HG03103 (cell line): ENCODE data around the gene ITGBL1.
A peak's percentile ranks its signal among the peaks of the same experiment; 100 is the strongest.
"Not testable (repeated sequence)": the region's sequence is repeated elsewhere in the genome, so short reads cannot be mapped to it uniquely, and the experiment has no call there.

Experiments
- ATAC-seq: cut with Tn5 transposase; IDR thresholded peaks from one replicate; pipeline ENCODE4 v1.9.1; 2021; ENCODE audit warnings: low read depth; ENCODE audit not compliant: unreplicated experiment

Gene ITGBL1

DNA sequence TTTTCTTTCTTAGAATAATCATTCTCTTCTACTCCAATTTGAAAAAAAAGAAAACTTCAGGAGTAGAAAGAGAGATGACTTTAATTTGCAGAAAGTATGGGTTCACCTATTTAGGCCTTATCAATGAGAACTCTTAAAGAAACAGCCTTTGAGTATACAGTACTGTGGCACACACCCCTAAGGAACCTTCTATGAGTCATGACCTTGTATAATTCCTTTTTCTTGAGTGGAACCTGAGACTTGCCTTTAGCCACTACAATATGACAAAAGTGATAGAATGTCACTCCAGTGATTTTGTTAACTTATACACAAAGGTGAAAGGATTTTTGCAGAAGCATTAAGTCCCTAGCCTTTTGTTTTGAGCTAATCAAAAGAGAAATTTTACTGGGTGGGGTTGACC lies 58.7 kb downstream of the ITGBL1 start:
- ATAC-seq = no peak

DNA sequence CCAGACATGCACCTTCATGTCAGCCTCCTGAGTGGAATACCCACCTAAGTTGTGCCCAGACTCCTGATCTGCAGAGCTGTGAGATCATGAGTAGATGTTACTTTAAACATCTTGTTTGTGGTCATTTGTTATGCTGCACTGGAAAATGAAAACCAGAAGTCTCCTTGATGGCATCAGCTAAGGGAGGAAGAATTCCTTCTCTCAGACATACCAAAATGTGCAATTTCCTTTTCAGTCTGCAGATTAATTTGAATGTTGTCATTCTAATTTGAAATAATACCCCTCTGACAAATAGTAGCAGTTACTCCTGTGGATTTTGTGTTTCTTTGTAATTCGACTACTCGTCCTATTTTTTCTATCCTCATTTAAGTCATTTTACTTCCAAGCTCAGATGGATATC lies 59.3 kb downstream of the ITGBL1 start:
- no peak for ATAC-seq

- ATAC-seq = no peak
Measured at GRCh38 chr13:101512650-101513049, 60.2 kb downstream of the ITGBL1 start.

DNA sequence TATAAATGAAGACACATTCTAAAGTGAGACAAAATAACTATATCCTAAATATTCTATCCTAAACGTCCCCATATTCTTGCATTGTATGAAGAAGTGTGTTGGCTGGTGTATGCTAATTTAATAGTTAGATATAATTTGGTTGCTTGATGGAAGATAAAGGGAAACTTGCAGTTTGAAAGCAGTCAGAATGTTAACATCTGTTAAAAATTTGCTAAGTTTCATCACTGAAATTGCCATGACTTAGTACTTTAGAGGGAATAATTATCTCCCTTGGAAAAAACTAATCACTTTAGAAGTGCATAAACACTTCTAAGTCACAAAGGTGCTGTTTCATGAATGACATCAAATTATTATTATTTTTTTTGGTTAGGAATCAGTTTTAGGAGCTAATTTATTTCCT lies 61.6 kb downstream of the ITGBL1 start:
- no peak for ATAC-seq

DNA sequence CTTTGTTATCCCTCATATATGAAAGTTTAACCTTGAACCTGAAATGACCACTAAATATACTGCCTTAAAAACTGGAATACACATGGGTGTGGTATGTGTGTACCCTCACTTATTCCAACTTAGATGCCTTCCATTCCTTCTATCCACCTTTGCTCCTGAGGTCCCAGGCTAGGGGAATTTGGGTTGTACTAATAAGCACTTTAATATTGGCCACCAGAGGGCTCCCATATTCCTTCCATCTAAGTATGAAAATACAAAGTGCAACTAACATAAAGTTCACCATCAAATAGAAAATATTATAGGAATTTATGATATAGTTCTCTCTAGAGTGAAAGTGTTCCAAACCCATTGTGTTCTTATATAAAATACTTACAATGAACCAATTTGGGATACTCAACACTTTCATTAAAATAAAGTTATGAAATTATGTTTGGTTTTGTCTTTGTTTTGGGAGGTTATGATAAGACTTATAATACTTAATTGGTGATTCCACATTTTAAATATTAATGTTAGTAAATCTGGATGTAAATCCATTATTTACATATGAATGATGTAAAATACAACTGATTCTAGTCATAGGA lies 62.3 kb downstream of the ITGBL1 start:
- ATAC-seq = no peak

DNA sequence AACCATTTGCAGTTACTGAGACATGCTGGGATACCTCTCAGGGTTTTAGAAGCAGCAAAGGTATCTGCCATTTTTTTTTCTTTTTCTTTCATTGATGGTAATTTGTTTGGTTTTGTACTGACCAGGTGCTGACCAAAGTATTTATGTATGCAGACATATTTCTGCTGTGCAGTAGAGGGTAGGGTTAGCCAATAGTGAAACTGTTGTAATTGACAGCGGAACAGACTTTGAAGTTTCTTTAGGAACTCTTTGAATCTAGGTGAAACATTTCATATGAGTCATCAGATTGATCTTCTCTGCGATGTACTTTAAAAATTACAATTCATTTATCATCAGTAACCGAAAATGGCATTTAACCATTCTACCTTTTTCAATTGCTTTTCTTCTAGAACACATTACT lies 63.0 kb downstream of the ITGBL1 start:
- no peak for ATAC-seq

DNA sequence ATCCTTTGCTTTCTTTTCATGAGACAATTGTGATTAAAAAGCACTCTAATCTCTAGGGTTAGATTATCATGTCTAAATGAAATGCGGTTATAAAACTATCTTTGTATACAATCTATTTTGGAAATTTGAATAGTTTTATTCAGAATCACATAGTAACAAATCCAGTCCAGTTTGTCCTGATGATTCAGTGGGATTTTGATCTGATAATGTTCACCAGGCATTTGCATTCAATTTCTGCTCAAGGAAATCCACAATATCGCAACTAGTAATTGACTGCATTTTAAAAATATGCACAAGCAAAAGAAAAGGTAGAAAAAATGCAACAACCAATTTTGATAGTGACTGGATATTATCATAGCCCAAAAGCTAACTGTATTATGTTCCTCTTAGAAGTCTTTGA lies 63.8 kb downstream of the ITGBL1 start:
- ATAC-seq = no peak

DNA sequence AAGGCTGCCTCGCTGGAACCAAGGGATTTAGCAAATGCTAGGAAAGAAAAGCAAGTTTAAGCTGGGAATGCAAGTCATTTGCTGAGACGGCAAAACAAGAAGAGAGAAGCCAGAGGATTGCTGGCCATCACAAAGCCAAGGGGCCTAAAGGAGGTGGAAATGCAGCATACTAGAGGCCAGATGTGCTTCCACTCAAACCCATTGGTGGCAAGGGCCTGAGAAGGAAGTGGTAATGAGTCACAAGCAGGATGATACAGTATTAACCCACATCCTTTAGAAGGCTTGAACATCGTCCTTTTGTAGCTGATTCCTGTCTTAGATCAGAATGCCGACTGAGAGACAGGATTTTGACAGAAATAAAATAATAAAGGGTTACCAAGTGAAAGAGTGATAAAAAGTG lies 68.2 kb downstream of the ITGBL1 start:
- peak; percentile 71 for ATAC-seq

DNA sequence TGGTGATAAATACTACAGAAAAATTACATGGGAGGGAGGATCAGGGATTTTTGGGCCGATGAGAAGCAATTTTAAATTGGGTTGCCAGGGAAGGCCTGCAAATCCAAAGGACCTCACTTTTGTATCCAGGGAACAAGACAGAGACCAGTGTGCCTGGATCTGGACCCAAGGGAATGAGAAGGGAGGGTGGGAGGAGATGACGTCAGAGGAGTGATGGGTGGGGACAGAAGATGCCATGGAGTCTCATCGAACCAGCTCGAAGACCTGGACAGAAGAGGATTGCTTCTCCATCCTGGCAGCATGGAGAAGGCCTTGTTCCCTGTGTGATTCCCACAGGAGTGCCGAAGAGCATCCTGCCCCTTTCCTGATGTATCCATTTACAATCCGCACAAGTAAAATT lies 68.9 kb downstream of the ITGBL1 start:
- no peak for ATAC-seq

GRCh38 chr13:101522607-101523006 lies 70.1 kb downstream of the ITGBL1 start:
- no peak for ATAC-seq

GRCh38 chr13:101523154-101524131 lies 71.0 kb downstream of the ITGBL1 start:
- ATAC-seq = no peak

GRCh38 chr13:101527130-101527529 lies 74.7 kb downstream of the ITGBL1 start:
- ATAC-seq = no peak

- ATAC-seq = no peak
Measured at GRCh38 chr13:101529422-101529821, 76.9 kb downstream of the ITGBL1 start.

GRCh38 chr13:101530293-101530692 lies 77.8 kb downstream of the ITGBL1 start:
- no peak for ATAC-seq

GRCh38 chr13:101535192-101535746 lies 82.8 kb downstream of the ITGBL1 start:
- ATAC-seq = no peak

- no peak for ATAC-seq
Measured at GRCh38 chr13:101536079-101536478, 83.6 kb downstream of the ITGBL1 start.

DNA sequence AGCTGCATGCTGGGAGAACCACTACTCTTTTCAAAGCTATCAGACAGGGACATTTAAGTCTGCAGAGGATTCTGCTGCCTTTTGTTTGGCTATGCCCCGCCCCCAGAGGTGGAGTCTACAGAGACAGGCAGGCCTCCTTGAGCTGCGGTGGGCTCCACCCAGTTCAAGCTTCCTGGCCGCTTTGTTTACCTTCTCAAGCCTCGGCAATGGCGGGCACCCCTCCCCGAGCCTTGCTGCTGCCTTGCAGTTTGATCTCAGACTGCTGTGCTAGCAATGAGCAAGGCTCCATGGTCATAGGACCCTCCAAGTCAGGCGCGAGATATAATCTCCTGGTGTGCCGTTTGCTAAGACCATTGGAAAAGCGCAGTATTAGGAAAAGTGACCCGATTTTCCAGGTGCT lies 92.1 kb downstream of the ITGBL1 start:
- ATAC-seq = not testable (repeated sequence)

- no peak for ATAC-seq
Measured at GRCh38 chr13:101544979-101545378, 92.5 kb downstream of the ITGBL1 start.

DNA sequence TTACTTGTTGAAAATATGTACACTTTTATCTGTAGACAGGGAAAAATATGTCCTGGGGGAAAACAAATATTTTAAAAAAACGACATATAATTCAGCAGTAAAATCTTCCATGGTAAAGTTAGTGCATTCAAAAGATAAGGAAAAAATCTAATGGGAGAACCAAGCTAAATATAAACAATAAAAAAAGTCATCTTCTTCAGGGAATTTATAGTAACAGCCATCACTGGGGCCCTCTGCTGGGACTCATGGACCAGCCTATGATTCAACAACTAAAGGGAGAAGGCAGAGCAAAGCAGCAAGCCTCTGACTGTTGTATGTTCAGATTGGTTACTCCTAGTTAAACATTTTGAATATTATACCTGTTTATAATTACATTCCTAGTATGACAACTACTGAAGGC lies 93.0 kb downstream of the ITGBL1 start:
- no peak for ATAC-seq

DNA sequence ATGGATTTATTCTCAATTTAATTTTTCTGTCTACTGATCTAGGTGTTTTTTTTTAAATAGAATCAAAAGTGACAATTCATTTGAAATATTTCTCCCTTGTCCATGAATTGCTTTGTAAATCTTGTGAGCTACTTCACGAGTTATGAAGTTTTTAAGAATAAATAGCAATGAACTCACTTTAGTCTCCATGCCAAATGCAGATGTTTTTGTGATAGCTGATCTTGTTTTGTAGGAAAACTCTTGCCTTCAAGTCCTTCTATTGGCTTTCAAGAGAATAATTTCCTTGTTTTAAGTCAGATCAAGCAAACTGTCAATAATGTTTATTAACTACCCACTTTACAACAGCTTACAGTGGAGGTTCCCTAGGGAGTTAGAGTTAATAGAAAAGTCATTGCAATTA lies 99.8 kb downstream of the ITGBL1 start:
- no peak for ATAC-seq

- ATAC-seq = no peak
Measured at GRCh38 chr13:101552786-101553185, 100.3 kb downstream of the ITGBL1 start.
